PFSK-1 (cell line): ENCODE measurements around the gene RNF121.

Experiments
- POLR2AphosphoS5 ChIP-seq: IDR thresholded peaks from 2 replicates; pipeline ENCODE4 v1.6.1; 2012; ENCODE audit warnings: low read depth, mild to moderate bottlenecking, control low read depth, low read length, moderate library complexity
- REST ChIP-seq, 2 experiments: IDR thresholded peaks; 2 replicates each; pipeline versions ENCODE4 v1.6.1 to v1.8.0; 2011 to 2012; ENCODE audit warnings: low read depth in 2 of 2, low read length in 2 of 2, control low read depth in 1 of 2, inconsistent platforms in 1 of 2, mild to moderate bottlenecking in 1 of 2, moderate library complexity in 1 of 2; ENCODE audit not compliant: insufficient read depth in 1 of 2
- TAF1 ChIP-seq: IDR thresholded peaks from 2 replicates; pipeline ENCODE4 v1.6.1; 2012; ENCODE audit warnings: low read length, control low read depth, borderline replicate concordance; ENCODE audit not compliant: insufficient read depth

GRCh38 chr11:71947498-71947897 lies 18.7 kb downstream of the RNF121 start:
- TF ChIP-seq TAF1: no peak
- no peak for TF ChIP-seq REST (IDR thresholded peaks at IDR 0.05; ENCODE audit: insufficient read depth in 1 of 2, low read depth in 2 of 2, low read length in 2 of 2)
- TF ChIP-seq POLR2AphosphoS5: no peak
